OCI-LY3 (cell line): Measurements from ENCODE around the gene ZP1.
"Not testable (repeated sequence)": the region's sequence is repeated elsewhere in the genome, so short reads cannot be mapped to it uniquely, and the experiment has no call there.

Source experiments
- H2AFZ ChIP-seq: fragments of 200-600, 300-600 bp; shearing (Covaris generic); 2 replicates; pipeline ENCODE4 v1.6.0; 2014; ENCODE audit warnings: antibody characterized with exemption, low read depth, low read length
- H3K27ac ChIP-seq: fragments of 200-600, 300-600 bp; sonication (generic); 2 replicates; pipeline ENCODE4 v1.5.1; 2014; ENCODE audit warnings: mild to moderate bottlenecking, low read length, moderate library complexity, mixed read lengths
- H3K27me3 ChIP-seq: fragments of 200-600, 300-600 bp; sonication (generic); 2 replicates; pipeline ENCODE4 v1.6.1; 2014; ENCODE audit warnings: low read depth, low read length, mixed read lengths
- H3K36me3 ChIP-seq: fragments of 200-600, 300-600 bp; sonication (generic); replicated peaks from 2 replicates; pipeline ENCODE3; 2014; ENCODE audit warnings: low read depth, low read length, mixed read lengths
- H3K4me1 ChIP-seq: fragments of 300-600, 200-600 bp; sonication (generic); 2 replicates; pipeline ENCODE4 v1.6.1; 2014; ENCODE audit warnings: low read length, mixed read lengths
- H3K4me2 ChIP-seq: fragments of 200-600, 300-600 bp; sonication (generic); 2 replicates; pipeline ENCODE4 v1.6.1; 2014; ENCODE audit warnings: low read length, mixed read lengths
- H3K4me3 ChIP-seq: fragments of 300-600, 200-600 bp; sonication (generic); 2 replicates; pipeline ENCODE4 v1.5.1; 2014; ENCODE audit warnings: antibody characterized with exemption, mild to moderate bottlenecking, low read length, moderate library complexity
- H3K79me2 ChIP-seq: fragments of 300-600, 200-600 bp; shearing (Covaris generic); 2 replicates; pipeline ENCODE4 v1.6.1; 2014; ENCODE audit warnings: mild to moderate bottlenecking, low read length, mixed read lengths
- H3K9ac ChIP-seq: fragments of 300-600, 200-600 bp; shearing (Covaris generic); 2 replicates; pipeline ENCODE4 v1.6.0; 2014; ENCODE audit warnings: mild to moderate bottlenecking, low read length, moderate library complexity
- H3K9me3 ChIP-seq: fragments of 200-600, 300-600 bp; shearing (Covaris generic); 2 replicates; pipeline ENCODE4 v1.6.1; 2014; ENCODE audit warnings: low read length, mixed read lengths; ENCODE audit not compliant: insufficient read depth
- H4K20me1 ChIP-seq: fragments of 200-600, 300-600 bp; sonication (generic); 2 replicates; pipeline ENCODE4 v1.6.1; 2016; ENCODE audit warnings: low read length, mixed read lengths; ENCODE audit not compliant: insufficient read depth
- EZH2phosphoT487 ChIP-seq: fragments of 200-600 bp; shearing (Covaris generic); IDR thresholded peaks from 2 replicates; pipeline ENCODE4 v1.6.1; 2018; ENCODE audit warnings: antibody characterized with exemption, mixed run types, low read depth
- TF ChIP-seq, protein P1 (sequence below): fragments of 200-600, 300-600 bp; sonication (generic); IDR thresholded peaks from 2 replicates; pipeline ENCODE4 v1.5.1; 2014; ENCODE audit warnings: antibody characterized with exemption, low read length, low read depth

Gene ZP1, protein sequence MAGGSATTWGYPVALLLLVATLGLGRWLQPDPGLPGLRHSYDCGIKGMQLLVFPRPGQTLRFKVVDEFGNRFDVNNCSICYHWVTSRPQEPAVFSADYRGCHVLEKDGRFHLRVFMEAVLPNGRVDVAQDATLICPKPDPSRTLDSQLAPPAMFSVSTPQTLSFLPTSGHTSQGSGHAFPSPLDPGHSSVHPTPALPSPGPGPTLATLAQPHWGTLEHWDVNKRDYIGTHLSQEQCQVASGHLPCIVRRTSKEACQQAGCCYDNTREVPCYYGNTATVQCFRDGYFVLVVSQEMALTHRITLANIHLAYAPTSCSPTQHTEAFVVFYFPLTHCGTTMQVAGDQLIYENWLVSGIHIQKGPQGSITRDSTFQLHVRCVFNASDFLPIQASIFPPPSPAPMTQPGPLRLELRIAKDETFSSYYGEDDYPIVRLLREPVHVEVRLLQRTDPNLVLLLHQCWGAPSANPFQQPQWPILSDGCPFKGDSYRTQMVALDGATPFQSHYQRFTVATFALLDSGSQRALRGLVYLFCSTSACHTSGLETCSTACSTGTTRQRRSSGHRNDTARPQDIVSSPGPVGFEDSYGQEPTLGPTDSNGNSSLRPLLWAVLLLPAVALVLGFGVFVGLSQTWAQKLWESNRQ

DNA sequence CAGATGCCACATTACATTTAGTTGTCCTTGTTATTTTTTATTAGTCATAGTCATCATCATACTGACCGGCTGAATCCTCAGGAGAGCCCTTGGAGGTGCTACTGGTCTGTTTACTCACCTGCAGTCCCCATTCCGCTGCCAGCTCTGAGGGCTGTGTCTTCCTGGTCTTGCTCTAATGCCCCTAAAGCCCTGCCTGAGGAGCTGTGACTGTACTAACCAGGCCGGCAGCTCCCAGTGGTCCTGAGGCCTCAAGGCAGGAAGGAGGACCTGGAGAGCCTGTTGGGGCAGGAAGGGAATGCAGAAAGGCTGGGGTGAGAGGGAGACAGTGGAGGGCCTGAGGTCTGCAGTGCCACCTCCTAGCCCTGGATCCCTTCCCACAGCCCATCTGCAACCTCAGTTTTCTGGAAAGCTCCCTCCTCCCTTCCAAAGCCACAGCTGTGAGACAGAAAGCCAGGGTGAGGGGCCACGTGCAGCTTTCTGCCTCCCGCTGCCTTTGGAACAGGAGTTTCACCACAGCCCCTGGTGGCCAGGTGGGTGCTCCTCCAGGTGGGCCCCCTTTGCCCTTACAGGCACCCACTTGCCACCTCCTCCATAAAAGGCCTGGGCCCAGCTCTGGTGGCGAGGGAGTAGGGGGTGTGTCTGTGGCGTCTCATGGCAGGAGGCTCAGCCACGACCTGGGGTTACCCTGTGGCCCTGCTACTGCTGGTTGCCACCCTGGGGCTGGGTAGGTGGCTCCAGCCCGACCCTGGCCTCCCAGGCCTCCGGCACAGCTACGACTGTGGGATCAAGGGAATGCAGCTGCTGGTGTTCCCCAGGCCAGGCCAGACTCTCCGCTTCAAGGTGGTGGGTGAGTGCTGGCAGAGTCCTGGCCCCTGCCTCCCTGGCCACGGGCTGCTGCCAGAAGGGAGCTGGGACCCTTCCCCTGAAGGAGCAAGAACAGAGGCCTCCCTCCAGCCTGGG lies at the start of gene ZP1:
Gene ZP1, plus strand, starts transcription at position 632 of the 960 bp plus-strand sequence. Its CDS starts 20 bp downstream, at position 652.
- H3K9ac ChIP-seq: no peak within 1 kb of the TSS
- no peaks in the 10 kb centered on the region for H4K20me1 ChIP-seq
- H3K27me3 ChIP-seq: no peaks in the 10 kb centered on the region
- no peak within 1 kb of the TSS for H2AFZ ChIP-seq
- no peak within 1 kb of the TSS for H3K4me3 ChIP-seq
- H3K79me2 ChIP-seq: no peaks in the 10 kb centered on the region
- TF ChIP-seq EZH2phosphoT487: no peak
- no peaks in the 10 kb centered on the region for H3K9me3 ChIP-seq
- H3K4me2 ChIP-seq: no peak within 1 kb of the TSS
- H3K27ac ChIP-seq: no peak within 1 kb of the TSS
- no peaks in the 10 kb centered on the region for H3K4me1 ChIP-seq
- no peaks in the 10 kb centered on the region for H3K36me3 ChIP-seq

DNA sequence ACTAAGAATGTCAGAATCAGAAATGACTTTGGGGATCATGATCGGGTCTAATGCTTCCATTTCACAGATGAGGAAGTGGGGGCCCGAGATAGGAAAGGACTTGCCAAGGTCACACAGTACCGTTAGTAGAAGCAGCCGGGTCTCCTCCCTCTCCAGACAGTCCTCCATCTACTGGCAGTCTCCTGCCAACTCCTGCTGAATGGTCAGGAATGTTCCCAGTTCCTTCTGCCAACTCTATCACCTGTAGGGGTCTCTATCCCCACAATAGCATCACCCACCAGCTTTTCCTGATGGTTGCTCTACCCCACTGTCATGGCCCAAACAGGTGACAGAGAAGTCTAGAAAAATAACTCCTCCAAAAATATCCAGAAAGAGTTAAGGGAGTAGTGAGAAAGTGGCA lies 49.3 kb upstream of the ZP1 start:
- peaks cover 3% of the 10 kb centered on the region; the same call in 1 of the 2 replicates for H3K27me3 ChIP-seq
- no peak overlapping the region for H3K4me2 ChIP-seq
- no peak overlapping the region for H2AFZ ChIP-seq
- TF ChIP-seq, protein P1, sequence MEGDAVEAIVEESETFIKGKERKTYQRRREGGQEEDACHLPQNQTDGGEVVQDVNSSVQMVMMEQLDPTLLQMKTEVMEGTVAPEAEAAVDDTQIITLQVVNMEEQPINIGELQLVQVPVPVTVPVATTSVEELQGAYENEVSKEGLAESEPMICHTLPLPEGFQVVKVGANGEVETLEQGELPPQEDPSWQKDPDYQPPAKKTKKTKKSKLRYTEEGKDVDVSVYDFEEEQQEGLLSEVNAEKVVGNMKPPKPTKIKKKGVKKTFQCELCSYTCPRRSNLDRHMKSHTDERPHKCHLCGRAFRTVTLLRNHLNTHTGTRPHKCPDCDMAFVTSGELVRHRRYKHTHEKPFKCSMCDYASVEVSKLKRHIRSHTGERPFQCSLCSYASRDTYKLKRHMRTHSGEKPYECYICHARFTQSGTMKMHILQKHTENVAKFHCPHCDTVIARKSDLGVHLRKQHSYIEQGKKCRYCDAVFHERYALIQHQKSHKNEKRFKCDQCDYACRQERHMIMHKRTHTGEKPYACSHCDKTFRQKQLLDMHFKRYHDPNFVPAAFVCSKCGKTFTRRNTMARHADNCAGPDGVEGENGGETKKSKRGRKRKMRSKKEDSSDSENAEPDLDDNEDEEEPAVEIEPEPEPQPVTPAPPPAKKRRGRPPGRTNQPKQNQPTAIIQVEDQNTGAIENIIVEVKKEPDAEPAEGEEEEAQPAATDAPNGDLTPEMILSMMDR: no peak
- TF ChIP-seq EZH2phosphoT487: no peak
- H3K79me2 ChIP-seq: no peaks in the 10 kb centered on the region
- no peak overlapping the region for H3K27ac ChIP-seq
- peaks cover 3% of the 10 kb centered on the region; the same call in 1 of the 2 replicates for H3K4me1 ChIP-seq
- no peak overlapping the region for H3K9ac ChIP-seq
- H3K4me3 ChIP-seq: no peak overlapping the region
- H3K9me3 ChIP-seq: peaks cover 9% of the 10 kb centered on the region; the same call in 1 of the 2 replicates
- H3K36me3 ChIP-seq: no peaks in the 10 kb centered on the region
- H4K20me1 ChIP-seq: no peaks in the 10 kb centered on the region

DNA sequence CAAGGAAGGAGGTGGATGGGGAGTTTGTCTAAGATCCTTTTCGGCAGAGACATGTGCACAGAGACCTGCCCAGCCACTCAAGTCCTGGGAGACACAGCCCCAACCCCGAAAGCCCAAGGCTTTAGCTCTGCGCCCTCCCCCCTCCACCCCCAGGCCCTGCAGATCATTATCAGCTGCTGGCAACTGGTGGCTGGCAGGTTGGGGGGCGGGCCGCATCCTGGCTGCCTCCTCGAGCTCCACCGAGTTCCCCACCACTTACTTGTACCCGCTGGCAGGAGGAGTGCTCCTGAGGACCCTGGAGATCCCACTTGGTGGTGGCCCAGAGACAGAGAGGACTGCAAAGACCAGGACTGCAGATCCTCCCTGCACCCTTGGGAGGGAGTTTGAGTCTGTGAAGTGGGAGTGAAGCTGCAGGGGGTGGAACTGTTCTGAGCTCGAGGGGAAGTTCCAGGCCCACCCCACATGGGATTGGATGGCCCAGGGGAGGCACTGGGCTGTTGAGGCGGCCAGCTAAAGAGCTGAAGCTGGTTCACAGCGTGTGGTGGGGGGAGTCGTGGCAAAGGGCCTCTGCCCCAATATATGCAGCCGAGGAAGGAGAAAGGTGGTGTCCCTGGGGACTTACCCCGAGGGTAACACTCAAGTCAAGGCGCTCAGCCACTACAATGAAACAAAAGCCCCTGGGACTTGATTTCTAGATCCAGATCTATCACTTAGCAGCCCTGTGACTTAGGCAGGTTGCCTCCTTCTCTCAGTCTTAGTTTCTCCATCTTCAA lies 45.3 kb upstream of the ZP1 start:
- H3K4me2 ChIP-seq: no peak overlapping the region
- no peaks in the 10 kb centered on the region for H3K79me2 ChIP-seq
- H3K9ac ChIP-seq: no peak overlapping the region
- H3K9me3 ChIP-seq: peaks cover under 1% of the 10 kb centered on the region; the same call in 1 of the 2 replicates
- no peaks in the 10 kb centered on the region for H3K36me3 ChIP-seq
- TF ChIP-seq, protein P1: no peak
- peaks cover 3% of the 10 kb centered on the region; the same call in 1 of the 2 replicates for H3K4me1 ChIP-seq
- H4K20me1 ChIP-seq: no peaks in the 10 kb centered on the region
- peaks cover 3% of the 10 kb centered on the region; the same call in 1 of the 2 replicates for H3K27me3 ChIP-seq
- H3K4me3 ChIP-seq: no peak overlapping the region
- H3K27ac ChIP-seq: no peak overlapping the region
- no peak overlapping the region for H2AFZ ChIP-seq

DNA sequence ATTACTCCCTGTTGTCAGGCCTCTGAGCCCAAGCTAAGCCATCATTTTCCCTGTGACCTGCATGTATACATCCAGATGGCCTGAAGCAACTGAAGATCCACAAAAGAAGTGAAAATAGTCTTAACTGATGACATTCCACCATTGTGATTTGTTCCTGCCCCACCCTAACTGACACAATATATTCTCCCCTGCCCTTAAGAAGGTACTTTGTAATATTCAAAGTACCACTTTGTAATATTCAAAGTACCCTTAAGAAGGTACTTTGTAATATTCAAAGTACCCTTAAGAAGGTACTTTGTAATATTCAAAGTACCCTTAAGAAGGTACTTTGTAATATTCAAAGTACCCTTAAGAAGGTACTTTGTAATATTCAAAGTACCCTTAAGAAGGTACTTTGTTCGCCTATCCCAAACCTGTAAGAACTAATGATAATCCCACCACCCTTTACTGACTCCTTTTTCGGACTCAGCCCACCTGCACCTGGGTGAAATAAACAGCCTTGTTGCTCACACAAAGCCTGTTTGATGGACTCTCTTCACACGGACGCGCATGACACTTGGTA lies 43.5 kb upstream of the ZP1 start:
- not testable (repeated sequence) for H3K9ac ChIP-seq, H4K20me1 ChIP-seq, H3K4me1 ChIP-seq

More for the DNA sequence above, 43.5 kb upstream of the ZP1 start:
- H3K79me2 ChIP-seq, H3K9me3 ChIP-seq, H3K27me3 ChIP-seq, H3K36me3 ChIP-seq, H3K4me2 ChIP-seq, H3K4me3 ChIP-seq, H3K27ac ChIP-seq, H2AFZ ChIP-seq: not testable (repeated sequence)
